Heart left ventricle (tissue), 13 donors: ENCODE data around the gene TMEM176B.

Source experiments
- CTCF ChIP-seq, 12 donors: fragments of 200-600 bp; sonication (generic) in 4 of 12; IDR thresholded peaks; one replicate each; pipeline versions ENCODE4 v1.5.0 to v1.8.0; 2018 to 2022; ENCODE audit warnings: antibody characterized with exemption in 12 of 12, mild to moderate bottlenecking in 5 of 12
- POLR2A ChIP-seq, 2 donors: fragments of 450-650 bp; IDR thresholded peaks; one replicate each; pipeline ENCODE4 v1.6.1; 2017; ENCODE audit warnings: antibody characterized with exemption in 2 of 2, mild to moderate bottlenecking in 2 of 2, moderate library complexity in 2 of 2
- donor health status: ischemic (EF 13 %, LVEDD 7.1; RV severe dilation, severe dysfunction).
- donor health status: DM: no; HTN: yes; CAD: no.
- donor health status: DM: no; HTN: no; CAD: no.
- donor health status: ischemic (EF 25% LVEDD 6.9; RV normal size, moderate dysfunction).
- donor health status: ischemic (EF 25% LVEDD 5.7; RV mildly dilated, moderate dysfunction).
- donor health status: ischemic (EF 35%, LVEDD 5.7; RV mildly dilated, moderate dysfunction).
- donor health status: nonischemic (EF 11% LVEDD 7.7; RV severe dilation, severe dysfunction).
- donor health status: DM: yes; HTN: yes; CAD: no.
- donor health status: PGD.
- donor health status: ischemic (EF 29% LVEDD 5.4; RV normal size, mild dysfunction).
- donor health status: nonischemic (EF 23%, LVEDD 6.1; RV moderate dilation, normal function).

DNA sequence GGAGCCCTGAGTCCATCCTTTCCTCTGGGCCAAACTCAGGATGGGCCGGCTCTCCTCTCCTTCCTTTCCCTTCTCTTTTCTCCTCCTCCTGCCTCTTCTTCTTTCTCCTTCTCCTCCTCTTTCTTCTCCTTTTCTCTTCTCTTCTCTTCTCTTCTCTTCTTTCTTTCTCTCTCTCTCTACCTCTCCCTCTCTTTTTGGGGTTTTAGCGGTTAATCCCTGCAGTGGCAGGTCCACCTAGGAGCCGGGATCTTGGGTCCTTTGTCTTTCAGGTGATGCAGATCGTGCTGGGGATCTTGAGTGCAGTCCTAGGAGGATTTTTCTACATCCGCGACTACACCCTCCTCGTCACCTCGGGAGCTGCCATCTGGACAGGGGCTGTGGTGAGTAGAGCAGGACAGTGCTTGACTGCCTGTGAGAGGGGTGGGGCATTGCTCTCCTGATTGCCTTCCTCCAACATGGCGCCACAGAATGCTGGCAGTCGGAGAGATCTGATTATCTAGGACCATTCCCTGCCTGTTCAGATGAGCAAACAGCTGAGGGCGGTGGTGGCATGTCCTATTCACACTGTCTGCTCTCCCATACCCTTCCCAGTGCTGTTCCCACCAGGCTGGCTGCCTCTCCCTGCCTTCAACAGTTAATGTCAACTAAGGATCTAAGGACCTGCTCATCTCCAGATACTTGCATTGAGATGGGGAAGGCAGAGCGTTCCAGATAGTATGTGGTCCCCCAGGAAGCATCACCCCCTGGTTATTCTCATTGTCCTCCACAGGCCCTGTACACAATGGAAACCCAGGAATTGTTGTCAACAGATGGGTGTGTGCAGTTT is 2.0 kb upstream of the TMEM176B start:
- TF ChIP-seq CTCF (IDR thresholded peaks at IDR 0.05) (no peak), POLR2A (IDR thresholded peaks at IDR 0.05) (no peak)
